HEK293 (cell line): ENCODE data around the gene NCK2.

Experiments
- BCL11B ChIP-seq: fragments of 450-650 bp; formaldehyde crosslinking; IDR thresholded peaks from 2 replicates; pipeline ENCODE4 v1.5.1; 2016; ENCODE audit warnings: low read depth, missing biosample characterization, missing genetic modification characterization
- GFI1B ChIP-seq: fragments of 450-650 bp; formaldehyde crosslinking; IDR thresholded peaks from 2 replicates; pipeline ENCODE4 v1.5.1; 2016; ENCODE audit warnings: missing biosample characterization, missing genetic modification characterization
- GLIS1 ChIP-seq: fragments of 450-650 bp; formaldehyde crosslinking; IDR thresholded peaks from 2 replicates; pipeline ENCODE4 v1.5.1; 2016; ENCODE audit warnings: missing biosample characterization, missing genetic modification characterization
- PRDM10 ChIP-seq: fragments of 450-650 bp; formaldehyde crosslinking; IDR thresholded peaks from 2 replicates; pipeline ENCODE4 v1.5.1; 2016; ENCODE audit warnings: missing biosample characterization, missing genetic modification characterization
- SALL2 ChIP-seq: fragments of 450-650 bp; formaldehyde crosslinking; IDR thresholded peaks from 2 replicates; pipeline ENCODE4 v1.5.0; 2017; ENCODE audit warnings: missing biosample characterization, mild to moderate bottlenecking, missing genetic modification characterization, borderline replicate concordance
- SETDB1 ChIP-seq: IDR thresholded peaks from one replicate; pipeline ENCODE4 v1.6.1; 2017; ENCODE audit warnings: mild to moderate bottlenecking, low read length, moderate library complexity, mixed read lengths; ENCODE audit not compliant: insufficient read length
- SP7 ChIP-seq: fragments of 450-650 bp; formaldehyde crosslinking; IDR thresholded peaks from 2 replicates; pipeline ENCODE4 v1.5.1; 2016; ENCODE audit warnings: missing biosample characterization, missing genetic modification characterization
- TRIM28 ChIP-seq: IDR thresholded peaks from 2 replicates; pipeline ENCODE4 v1.6.1; 2011; ENCODE audit warnings: low read length, control low read depth, borderline replicate concordance
- ZBTB17 ChIP-seq: fragments of 450-650 bp; formaldehyde crosslinking; IDR thresholded peaks from 2 replicates; pipeline ENCODE4 v1.5.1; 2016; ENCODE audit warnings: missing biosample characterization, missing genetic modification characterization
- ZBTB20 ChIP-seq: fragments of 450-650 bp; formaldehyde crosslinking; IDR thresholded peaks from 2 replicates; pipeline ENCODE4 v1.5.1; 2016; ENCODE audit warnings: missing biosample characterization, missing genetic modification characterization
- ZBTB44 ChIP-seq: fragments of 450-650 bp; IDR thresholded peaks from 2 replicates; pipeline ENCODE4 v1.5.1; 2018; ENCODE audit warnings: missing biosample characterization, mild to moderate bottlenecking, missing genetic modification characterization
- ZBTB8A ChIP-seq: fragments of 450-650 bp; formaldehyde crosslinking; IDR thresholded peaks from 2 replicates; pipeline ENCODE4 v1.5.1; 2016; ENCODE audit warnings: missing biosample characterization, missing genetic modification characterization
- ZEB2 ChIP-seq: fragments of 450-650 bp; formaldehyde crosslinking; IDR thresholded peaks from 2 replicates; pipeline ENCODE4 v1.5.1; 2016; ENCODE audit warnings: missing biosample characterization, missing genetic modification characterization
- ZNF157 ChIP-seq: fragments of 450-650 bp; formaldehyde crosslinking; IDR thresholded peaks from 2 replicates; pipeline ENCODE4 v1.5.1; 2016; ENCODE audit warnings: missing biosample characterization, missing genetic modification characterization
- ZNF214 ChIP-seq: fragments of 450-650 bp; formaldehyde crosslinking; IDR thresholded peaks from 2 replicates; pipeline ENCODE4 v1.5.1; 2017; ENCODE audit warnings: missing biosample characterization, mild to moderate bottlenecking, missing genetic modification characterization, borderline replicate concordance
- ZNF391 ChIP-seq: fragments of 450-650 bp; formaldehyde crosslinking; IDR thresholded peaks from 2 replicates; pipeline ENCODE4 v1.5.1; 2016; ENCODE audit warnings: low read depth, missing biosample characterization, missing genetic modification characterization, borderline replicate concordance
- ZNF514 ChIP-seq: fragments of 450-650 bp; formaldehyde crosslinking; IDR thresholded peaks from 2 replicates; pipeline ENCODE4 v1.5.1; 2016; ENCODE audit warnings: missing biosample characterization, missing genetic modification characterization
- ZNF529 ChIP-seq: fragments of 450-650 bp; formaldehyde crosslinking; IDR thresholded peaks from 2 replicates; pipeline ENCODE4 v1.5.1; 2017; ENCODE audit warnings: missing genetic modification characterization, missing biosample characterization; ENCODE audit not compliant: insufficient replicate concordance
- ZNF544 ChIP-seq: fragments of 450-650 bp; formaldehyde crosslinking; IDR thresholded peaks from 2 replicates; pipeline ENCODE4 v1.5.0; 2017; ENCODE audit warnings: missing biosample characterization, missing genetic modification characterization
- ZNF558 ChIP-seq: fragments of 450-650 bp; formaldehyde crosslinking; IDR thresholded peaks from 2 replicates; pipeline ENCODE4 v1.5.1; 2016; ENCODE audit warnings: missing biosample characterization, missing genetic modification characterization
- ZNF560 ChIP-seq: fragments of 450-650 bp; formaldehyde crosslinking; IDR thresholded peaks from 2 replicates; pipeline ENCODE4 v1.5.1; 2017; ENCODE audit warnings: missing biosample characterization, missing genetic modification characterization, borderline replicate concordance
- ZNF624 ChIP-seq: fragments of 450-650 bp; formaldehyde crosslinking; IDR thresholded peaks from 2 replicates; pipeline ENCODE4 v1.5.1; 2017; ENCODE audit warnings: missing biosample characterization, missing genetic modification characterization
- ZNF629 ChIP-seq: fragments of 450-650 bp; formaldehyde crosslinking; IDR thresholded peaks from 2 replicates; pipeline ENCODE4 v1.5.1; 2017; ENCODE audit warnings: missing biosample characterization, missing genetic modification characterization
- ZNF660 ChIP-seq: fragments of 450-650 bp; IDR thresholded peaks from 2 replicates; pipeline ENCODE4 v1.5.1; 2018; ENCODE audit warnings: missing biosample characterization, mild to moderate bottlenecking, missing genetic modification characterization
- ZNF701 ChIP-seq: fragments of 450-650 bp; formaldehyde crosslinking; IDR thresholded peaks from 2 replicates; pipeline ENCODE4 v1.5.1; 2016; ENCODE audit warnings: missing biosample characterization, missing genetic modification characterization
- ZNF792 ChIP-seq: fragments of 450-650 bp; formaldehyde crosslinking; IDR thresholded peaks from 2 replicates; pipeline ENCODE4 v1.5.1; 2016; ENCODE audit warnings: missing biosample characterization, missing genetic modification characterization
- ZNF837 ChIP-seq: fragments of 450-650 bp; formaldehyde crosslinking; IDR thresholded peaks from 2 replicates; pipeline ENCODE4 v1.5.1; 2016; ENCODE audit warnings: missing biosample characterization, missing genetic modification characterization
- TF ChIP-seq, protein P1 (sequence below): sonication (generic); formaldehyde crosslinking; IDR thresholded peaks from 2 replicates; pipeline ENCODE4 v1.8.1; 2022; ENCODE audit warnings: mild to moderate bottlenecking, moderate library complexity, missing genetic modification reagents
- TF ChIP-seq, protein P2 (sequence below): fragments of 450-650 bp; formaldehyde crosslinking; IDR thresholded peaks from 2 replicates; pipeline ENCODE4 v1.5.1; 2016; ENCODE audit warnings: missing biosample characterization, missing genetic modification characterization
- TF ChIP-seq, protein P3 (sequence below): fragments of 450-650 bp; formaldehyde crosslinking; IDR thresholded peaks from 2 replicates; pipeline ENCODE4 v1.5.1; 2016; ENCODE audit warnings: missing biosample characterization, missing genetic modification characterization
- TF ChIP-seq, protein P4 (sequence below): fragments of 450-650 bp; formaldehyde crosslinking; IDR thresholded peaks from 2 replicates; pipeline ENCODE4 v1.5.1; 2016; ENCODE audit warnings: missing biosample characterization, missing genetic modification characterization

The NCK2 gene

GRCh38 chr2:105804266-105804665, 59.6 kb downstream of the NCK2 start (continued):
- peak; percentile 56 for TF ChIP-seq ZBTB8A (tag by site-specific recombination)
- no peak for TF ChIP-seq ZNF837 (tag by site-specific recombination)
- no peak for TF ChIP-seq ZNF544 (tag by site-specific recombination)
- TF ChIP-seq ZNF701 (tag by site-specific recombination), result no peak
- 0 out of 2 replicates have a peak, but pooled peaks have one; percentile 41 for TF ChIP-seq ZBTB17
- TF ChIP-seq ZNF391 (tag by site-specific recombination), result no peak
- no peak for TF ChIP-seq ZNF214 (tag by site-specific recombination)
- TF ChIP-seq ZNF560 (tag by site-specific recombination), result no peak
- TF ChIP-seq, protein P1, sequence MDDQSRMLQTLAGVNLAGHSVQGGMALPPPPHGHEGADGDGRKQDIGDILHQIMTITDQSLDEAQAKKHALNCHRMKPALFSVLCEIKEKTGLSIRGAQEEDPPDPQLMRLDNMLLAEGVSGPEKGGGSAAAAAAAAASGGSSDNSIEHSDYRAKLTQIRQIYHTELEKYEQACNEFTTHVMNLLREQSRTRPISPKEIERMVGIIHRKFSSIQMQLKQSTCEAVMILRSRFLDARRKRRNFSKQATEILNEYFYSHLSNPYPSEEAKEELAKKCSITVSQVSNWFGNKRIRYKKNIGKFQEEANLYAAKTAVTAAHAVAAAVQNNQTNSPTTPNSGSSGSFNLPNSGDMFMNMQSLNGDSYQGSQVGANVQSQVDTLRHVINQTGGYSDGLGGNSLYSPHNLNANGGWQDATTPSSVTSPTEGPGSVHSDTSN (CRISPR knock-in tag), result no peak
- TF ChIP-seq GLIS1, result peak; percentile 84
- 0 out of 2 replicates have a peak, but pooled peaks have one; percentile 37 for TF ChIP-seq ZNF660 (tag by site-specific recombination)
- TF ChIP-seq ZNF529 (tag by site-specific recombination), result no peak
- TF ChIP-seq SP7 (tag by site-specific recombination), result 0 out of 2 replicates have a peak, but pooled peaks have one; percentile 43
- TF ChIP-seq ZNF157 (tag by site-specific recombination), result no peak
- TF ChIP-seq GFI1B (tag by site-specific recombination), result 0 out of 2 replicates have a peak, but pooled peaks have one; percentile 10
- TF ChIP-seq, protein P2, sequence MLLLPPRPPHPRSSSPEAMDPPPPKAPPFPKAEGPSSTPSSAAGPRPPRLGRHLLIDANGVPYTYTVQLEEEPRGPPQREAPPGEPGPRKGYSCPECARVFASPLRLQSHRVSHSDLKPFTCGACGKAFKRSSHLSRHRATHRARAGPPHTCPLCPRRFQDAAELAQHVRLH (tag by site-specific recombination), result no peak; the same call in 1 of the 2 replicates
- TF ChIP-seq ZBTB44 (tag by site-specific recombination), result peak; percentile 47; the same call in 1 of the 2 replicates
- no peak for TF ChIP-seq SALL2 (tag by site-specific recombination)
- TF ChIP-seq, protein P3, sequence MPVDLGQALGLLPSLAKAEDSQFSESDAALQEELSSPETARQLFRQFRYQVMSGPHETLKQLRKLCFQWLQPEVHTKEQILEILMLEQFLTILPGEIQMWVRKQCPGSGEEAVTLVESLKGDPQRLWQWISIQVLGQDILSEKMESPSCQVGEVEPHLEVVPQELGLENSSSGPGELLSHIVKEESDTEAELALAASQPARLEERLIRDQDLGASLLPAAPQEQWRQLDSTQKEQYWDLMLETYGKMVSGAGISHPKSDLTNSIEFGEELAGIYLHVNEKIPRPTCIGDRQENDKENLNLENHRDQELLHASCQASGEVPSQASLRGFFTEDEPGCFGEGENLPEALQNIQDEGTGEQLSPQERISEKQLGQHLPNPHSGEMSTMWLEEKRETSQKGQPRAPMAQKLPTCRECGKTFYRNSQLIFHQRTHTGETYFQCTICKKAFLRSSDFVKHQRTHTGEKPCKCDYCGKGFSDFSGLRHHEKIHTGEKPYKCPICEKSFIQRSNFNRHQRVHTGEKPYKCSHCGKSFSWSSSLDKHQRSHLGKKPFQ (tag by site-specific recombination), result no peak
- TF ChIP-seq TRIM28, result no peak
- no peak for TF ChIP-seq BCL11B (tag by site-specific recombination)
- TF ChIP-seq ZEB2 (tag by site-specific recombination), result peak; percentile 70
- TF ChIP-seq ZNF792 (tag by site-specific recombination), result no peak
- TF ChIP-seq ZNF629 (tag by site-specific recombination), result 0 out of 2 replicates have a peak, but pooled peaks have one; percentile 23
- 0 out of 2 replicates have a peak, but pooled peaks have one; percentile 26 for TF ChIP-seq ZNF558 (tag by site-specific recombination)
- no peak for TF ChIP-seq ZBTB20 (tag by site-specific recombination)
- no peak for TF ChIP-seq ZNF624 (tag by site-specific recombination)
- TF ChIP-seq PRDM10 (tag by site-specific recombination), result 0 out of 2 replicates have a peak, but pooled peaks have one; percentile 16
- TF ChIP-seq, protein P4, sequence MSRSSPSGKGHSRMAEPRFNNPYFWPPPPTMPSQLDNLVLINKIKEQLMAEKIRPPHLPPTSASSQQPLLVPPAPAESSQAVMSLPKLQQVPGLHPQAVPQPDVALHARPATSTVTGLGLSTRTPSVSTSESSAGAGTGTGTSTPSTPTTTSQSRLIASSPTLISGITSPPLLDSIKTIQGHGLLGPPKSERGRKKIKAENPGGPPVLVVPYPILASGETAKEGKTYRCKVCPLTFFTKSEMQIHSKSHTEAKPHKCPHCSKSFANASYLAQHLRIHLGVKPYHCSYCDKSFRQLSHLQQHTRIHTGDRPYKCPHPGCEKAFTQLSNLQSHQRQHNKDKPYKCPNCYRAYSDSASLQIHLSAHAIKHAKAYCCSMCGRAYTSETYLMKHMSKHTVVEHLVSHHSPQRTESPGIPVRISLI (tag by site-specific recombination), result no peak
- no peak for TF ChIP-seq SETDB1
- no peak for TF ChIP-seq ZNF514 (tag by site-specific recombination)
